T-helper 2 cell treated with Interferon-gamma antibody and Interleukin-4, amounts not matched to agents 5 μg/mL and 100 μg/mL, for 36 hours (primary cell): Measurements from ENCODE around the gene HNF1A.

ENCODE experiments used
- DNase-seq: peaks from one replicate; pipeline ENCODE4 v3.0.0; 2021; ENCODE audit warnings: low spot score
- H3K27ac Mint-ChIP-seq: one replicate; pipeline ENCODE4 v1.8.0; 2021; ENCODE audit warnings: mild to moderate bottlenecking, mixed read lengths
- H3K27me3 Mint-ChIP-seq: one replicate; pipeline ENCODE4 v1.8.0; 2021; ENCODE audit warnings: low read depth, mixed read lengths
- H3K36me3 Mint-ChIP-seq: one replicate; pipeline ENCODE4 v1.8.0; 2021; ENCODE audit warnings: low read depth, mixed read lengths
- H3K4me1 Mint-ChIP-seq: one replicate; pipeline ENCODE4 v1.8.0; 2021; ENCODE audit warnings: low read depth, mixed read lengths
- H3K4me3 Mint-ChIP-seq: one replicate; pipeline ENCODE4 v1.8.0; 2022; ENCODE audit warnings: mild to moderate bottlenecking, moderate library complexity, mixed read lengths
- H3K9me3 Mint-ChIP-seq: one replicate; pipeline ENCODE4 v1.8.0; 2021; ENCODE audit warnings: mixed read lengths

Gene HNF1A

DNA sequence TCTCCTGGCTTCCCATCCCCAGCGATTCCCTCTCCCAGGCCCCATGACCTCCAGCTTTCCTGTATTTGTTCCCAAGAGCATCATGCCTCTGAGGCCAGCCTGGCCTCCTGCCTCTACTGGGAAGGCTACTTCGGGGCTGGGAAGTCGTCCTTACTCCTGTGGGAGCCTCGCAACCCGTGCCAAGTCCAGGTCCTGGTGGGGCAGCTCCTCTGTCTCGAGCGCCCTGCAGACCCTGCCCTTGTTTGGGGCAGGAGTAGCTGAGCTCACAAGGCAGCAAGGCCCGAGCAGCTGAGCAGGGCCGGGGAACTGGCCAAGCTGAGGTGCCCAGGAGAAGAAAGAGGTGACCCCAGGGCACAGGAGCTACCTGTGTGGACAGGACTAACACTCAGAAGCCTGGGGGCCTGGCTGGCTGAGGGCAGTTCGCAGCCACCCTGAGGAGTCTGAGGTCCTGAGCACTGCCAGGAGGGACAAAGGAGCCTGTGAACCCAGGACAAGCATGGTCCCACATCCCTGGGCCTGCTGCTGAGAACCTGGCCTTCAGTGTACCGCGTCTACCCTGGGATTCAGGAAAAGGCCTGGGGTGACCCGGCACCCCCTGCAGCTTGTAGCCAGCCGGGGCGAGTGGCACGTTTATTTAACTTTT is 23.6 kb downstream of the HNF1A start:
- Mint-ChIP-seq H3K36me3 (peaks cover 22% of the 10 kb centered on the region), H3K4me3 (no peak overlapping the region), H3K27ac (no peak overlapping the region), H3K27me3 (no peaks in the 10 kb centered on the region), H3K4me1 (peaks cover 5% of the 10 kb centered on the region), H3K9me3 (no peaks in the 10 kb centered on the region)
- no peak for DNase-seq

DNA sequence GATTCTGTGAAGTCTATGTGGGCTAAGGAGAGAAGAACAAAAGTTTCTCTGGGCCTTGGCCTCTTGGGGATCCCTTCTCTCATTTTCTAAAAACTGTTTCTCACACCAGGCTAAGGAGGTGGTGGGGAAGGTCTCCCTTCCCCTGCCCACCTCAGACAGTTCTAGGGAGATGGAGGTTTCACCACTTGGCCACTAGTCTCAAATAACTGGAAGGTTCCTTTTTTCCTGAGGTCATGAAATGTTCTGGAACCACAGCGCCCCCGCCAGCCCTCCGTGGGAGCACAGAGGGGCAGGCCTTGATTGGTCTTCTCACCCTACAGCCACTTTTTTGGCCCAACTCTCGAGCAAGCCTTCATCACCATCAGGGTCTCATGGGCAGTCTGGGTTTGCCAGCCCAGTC is 25.3 kb downstream of the HNF1A start:
- Mint-ChIP-seq H3K4me1 (peaks cover 5% of the 10 kb centered on the region), H3K4me3 (no peak overlapping the region), H3K27ac (no peak overlapping the region), H3K9me3 (no peaks in the 10 kb centered on the region), H3K36me3 (peaks cover 29% of the 10 kb centered on the region), H3K27me3 (no peaks in the 10 kb centered on the region)
- no peak for DNase-seq

DNA sequence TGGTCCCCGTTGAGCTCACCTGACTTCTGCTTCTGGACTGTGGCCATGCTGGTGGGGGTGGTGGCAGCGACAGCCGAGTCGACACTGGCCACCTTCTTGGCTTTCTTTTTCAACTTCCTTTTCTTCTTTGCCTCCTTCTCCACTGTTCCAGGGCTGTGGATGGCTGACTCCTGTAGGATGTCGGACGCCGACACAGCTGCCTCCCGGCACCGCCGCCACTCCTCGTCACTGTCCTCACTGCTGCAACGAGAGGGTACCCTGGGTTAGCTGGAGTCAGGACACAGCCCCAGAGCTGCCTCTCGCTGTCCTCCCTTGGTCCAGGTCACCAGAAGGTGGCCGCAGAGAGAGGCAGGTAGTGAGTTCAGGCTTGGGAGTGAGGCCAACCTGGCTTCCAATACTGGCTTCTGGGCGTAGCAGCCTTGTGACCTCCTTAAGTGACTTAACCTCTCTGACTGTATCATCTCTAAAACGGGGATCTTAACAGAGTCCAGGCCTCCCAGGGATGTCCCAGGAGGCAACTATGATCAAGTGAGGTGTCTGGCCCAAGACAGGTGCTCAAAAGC is 26.0 kb downstream of the HNF1A start:
- H3K27ac Mint-ChIP-seq = peak overlapping the region; percentile 22
- no peak for DNase-seq
- H3K9me3 Mint-ChIP-seq = no peaks in the 10 kb centered on the region
- H3K27me3 Mint-ChIP-seq = no peaks in the 10 kb centered on the region
- H3K4me3 Mint-ChIP-seq = no peak overlapping the region
- peaks cover 35% of the 10 kb centered on the region for H3K36me3 Mint-ChIP-seq
- peaks cover 5% of the 10 kb centered on the region for H3K4me1 Mint-ChIP-seq

DNA sequence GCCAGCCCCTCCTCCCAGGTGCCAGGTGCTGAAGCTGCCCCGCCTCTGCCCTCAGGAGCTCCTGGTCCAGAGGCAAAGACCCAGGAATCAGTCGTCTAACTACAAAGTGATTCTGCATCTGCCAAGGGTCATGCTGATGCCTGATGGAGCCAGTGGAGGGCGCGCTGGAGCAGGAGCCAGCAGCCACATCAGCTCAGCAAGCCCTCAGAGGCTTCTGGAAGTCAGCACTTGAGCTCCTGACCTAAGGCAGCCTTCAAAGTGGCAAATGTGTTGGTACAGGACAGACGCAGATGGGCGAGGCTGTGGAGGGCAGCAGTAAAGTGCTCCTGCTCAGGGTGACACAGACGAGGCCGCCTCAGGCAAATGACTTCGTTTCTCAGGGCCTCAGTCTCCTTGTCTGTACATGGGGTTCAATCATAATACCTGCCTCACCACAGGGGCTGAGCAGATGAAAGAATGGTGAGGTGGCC is 27.0 kb downstream of the HNF1A start:
- Mint-ChIP-seq H3K27me3 (no peaks in the 10 kb centered on the region), H3K9me3 (no peaks in the 10 kb centered on the region), H3K4me1 (peaks cover 5% of the 10 kb centered on the region), H3K27ac (peak overlapping the region; percentile 57), H3K36me3 (peaks cover 39% of the 10 kb centered on the region), H3K4me3 (no peak overlapping the region)
- peak; percentile 46 for DNase-seq

DNA sequence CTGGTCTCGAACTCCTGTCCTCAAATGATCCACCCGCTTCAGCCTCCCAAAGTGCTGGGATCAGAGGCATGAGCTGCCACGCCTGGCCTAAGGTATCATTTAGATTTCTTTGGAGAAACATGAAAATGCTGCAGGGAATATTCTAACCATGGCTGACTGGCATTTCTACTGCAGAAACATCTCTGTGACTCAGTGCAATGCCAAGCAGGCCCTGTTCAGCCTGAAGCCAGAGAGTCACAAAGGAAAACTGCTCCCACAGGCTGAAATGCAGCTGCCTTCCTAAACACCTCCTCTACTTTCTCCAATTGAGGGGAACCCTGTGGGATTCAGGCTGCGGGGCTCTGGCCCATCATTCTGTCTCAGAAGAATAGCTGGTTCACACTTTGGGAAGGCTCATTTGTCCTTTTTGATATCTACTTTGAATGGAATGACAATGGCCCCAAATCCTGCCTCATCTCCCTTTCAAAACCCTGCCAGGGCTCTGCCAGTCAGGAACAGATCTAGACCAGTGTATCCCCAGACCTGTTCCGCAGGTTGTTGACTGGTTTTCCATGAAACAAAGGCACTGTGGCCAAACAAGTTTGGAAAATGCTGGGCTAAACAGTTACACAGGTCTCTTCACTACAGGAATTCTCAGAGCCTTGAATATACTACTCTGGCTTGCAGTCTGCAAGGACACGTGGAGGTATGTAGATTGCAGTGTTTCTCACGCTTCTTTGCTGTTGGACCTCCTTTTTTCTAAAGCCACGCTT is 30.2 kb downstream of the HNF1A start:
- Mint-ChIP-seq H3K27me3 (no peaks in the 10 kb centered on the region), H3K9me3 (no peaks in the 10 kb centered on the region), H3K27ac (no peak overlapping the region), H3K4me1 (peaks cover 5% of the 10 kb centered on the region), H3K36me3 (peaks cover 48% of the 10 kb centered on the region), H3K4me3 (no peak overlapping the region)
- DNase-seq = no peak

DNA sequence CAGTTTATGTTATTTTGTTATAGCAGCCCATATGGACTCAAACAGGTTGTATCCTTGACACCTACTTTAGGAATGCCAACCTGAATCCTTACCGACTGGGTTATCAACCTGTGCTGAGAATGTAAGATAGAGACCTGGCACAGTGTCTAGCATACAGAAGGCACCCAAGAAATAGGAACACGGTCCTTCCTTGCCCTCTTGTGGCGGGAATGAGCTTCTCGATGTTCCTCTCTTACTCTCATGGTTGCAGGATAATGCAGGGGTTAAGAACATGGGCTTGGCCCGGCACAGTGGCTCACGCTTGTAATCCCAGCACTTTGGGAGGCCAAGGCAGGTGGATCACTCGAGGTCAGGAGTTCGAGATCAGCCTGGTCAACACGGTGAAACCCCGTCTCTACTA is 31.4 kb downstream of the HNF1A start:
- H3K4me3 Mint-ChIP-seq = no peak overlapping the region
- peaks cover 39% of the 10 kb centered on the region for H3K36me3 Mint-ChIP-seq
- H3K9me3 Mint-ChIP-seq = no peaks in the 10 kb centered on the region
- H3K4me1 Mint-ChIP-seq = peaks cover 5% of the 10 kb centered on the region
- no peak overlapping the region for H3K27ac Mint-ChIP-seq
- no peaks in the 10 kb centered on the region for H3K27me3 Mint-ChIP-seq
- no peak for DNase-seq

DNA sequence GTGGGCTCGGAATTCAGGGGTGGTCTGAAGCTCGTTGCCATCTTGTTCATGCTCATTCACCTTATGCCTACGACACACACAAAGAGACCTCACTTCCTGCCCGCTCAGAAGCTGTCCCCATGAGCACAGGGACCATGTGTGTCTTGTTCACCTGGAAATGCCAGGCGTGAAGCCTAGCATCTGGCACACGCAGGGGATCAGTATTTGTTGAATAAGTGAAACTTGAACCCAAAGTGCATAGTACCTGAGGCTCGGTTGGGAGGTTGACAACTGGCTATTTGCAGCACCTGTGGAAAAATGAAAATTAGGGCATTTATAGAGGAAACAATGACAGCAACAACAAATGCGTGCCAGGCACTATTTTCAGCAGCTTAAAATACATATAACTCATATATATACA is 32.5 kb downstream of the HNF1A start:
- no peak for DNase-seq
- H3K27ac Mint-ChIP-seq = no peak overlapping the region
- no peaks in the 10 kb centered on the region for H3K27me3 Mint-ChIP-seq
- H3K4me1 Mint-ChIP-seq = peaks cover 6% of the 10 kb centered on the region
- H3K9me3 Mint-ChIP-seq = no peaks in the 10 kb centered on the region
- no peak overlapping the region for H3K4me3 Mint-ChIP-seq
- peaks cover 31% of the 10 kb centered on the region for H3K36me3 Mint-ChIP-seq

DNA sequence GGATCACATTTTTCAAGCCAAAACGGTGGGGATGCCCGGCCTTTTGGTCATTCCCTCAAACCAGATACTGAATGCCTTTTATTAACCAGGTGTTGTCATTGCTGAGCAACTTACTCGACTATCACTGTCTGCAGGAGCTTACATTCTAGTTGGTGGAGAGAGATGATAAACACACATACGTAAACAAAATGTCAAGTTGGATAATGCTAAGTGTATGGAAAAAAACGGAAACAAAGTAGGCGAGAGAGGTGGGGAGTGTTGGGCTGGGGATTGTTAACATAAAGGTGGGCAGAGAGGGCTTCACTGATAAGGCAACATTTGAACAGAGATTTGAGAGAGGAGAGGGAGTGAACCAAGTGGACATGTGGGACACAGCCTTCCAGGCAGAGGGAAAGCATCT is 33.5 kb downstream of the HNF1A start:
- H3K9me3 Mint-ChIP-seq = no peaks in the 10 kb centered on the region
- H3K27me3 Mint-ChIP-seq = no peaks in the 10 kb centered on the region
- peaks cover 33% of the 10 kb centered on the region for H3K36me3 Mint-ChIP-seq
- no peak overlapping the region for H3K27ac Mint-ChIP-seq
- H3K4me1 Mint-ChIP-seq = peaks cover 10% of the 10 kb centered on the region
- DNase-seq = no peak
- H3K4me3 Mint-ChIP-seq = no peak overlapping the region

DNA sequence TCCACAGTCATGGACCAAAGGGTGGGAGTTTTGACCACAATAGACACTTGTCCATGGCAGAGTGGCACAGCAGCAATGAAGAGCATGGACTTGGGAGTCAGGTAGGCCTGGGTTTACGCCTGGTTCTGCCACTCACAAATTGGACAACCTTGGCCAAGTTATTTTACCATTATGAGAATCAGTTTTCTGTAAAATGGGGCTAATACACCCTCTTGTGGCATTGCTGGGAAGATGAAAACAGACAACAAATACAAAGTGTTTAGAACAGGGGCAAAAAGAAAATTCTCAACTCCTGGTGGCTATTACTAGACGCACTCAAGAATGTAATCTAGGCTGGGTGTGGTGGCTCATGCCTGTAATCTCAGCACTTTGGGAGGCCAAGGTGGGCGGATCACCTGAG is 35.4 kb downstream of the HNF1A start:
- Mint-ChIP-seq H3K4me3 (peak overlapping the region; percentile 27), H3K9me3 (no peaks in the 10 kb centered on the region), H3K4me1 (peaks cover 10% of the 10 kb centered on the region), H3K36me3 (peaks cover 24% of the 10 kb centered on the region), H3K27me3 (no peaks in the 10 kb centered on the region), H3K27ac (no peak overlapping the region)
- no peak for DNase-seq

DNA sequence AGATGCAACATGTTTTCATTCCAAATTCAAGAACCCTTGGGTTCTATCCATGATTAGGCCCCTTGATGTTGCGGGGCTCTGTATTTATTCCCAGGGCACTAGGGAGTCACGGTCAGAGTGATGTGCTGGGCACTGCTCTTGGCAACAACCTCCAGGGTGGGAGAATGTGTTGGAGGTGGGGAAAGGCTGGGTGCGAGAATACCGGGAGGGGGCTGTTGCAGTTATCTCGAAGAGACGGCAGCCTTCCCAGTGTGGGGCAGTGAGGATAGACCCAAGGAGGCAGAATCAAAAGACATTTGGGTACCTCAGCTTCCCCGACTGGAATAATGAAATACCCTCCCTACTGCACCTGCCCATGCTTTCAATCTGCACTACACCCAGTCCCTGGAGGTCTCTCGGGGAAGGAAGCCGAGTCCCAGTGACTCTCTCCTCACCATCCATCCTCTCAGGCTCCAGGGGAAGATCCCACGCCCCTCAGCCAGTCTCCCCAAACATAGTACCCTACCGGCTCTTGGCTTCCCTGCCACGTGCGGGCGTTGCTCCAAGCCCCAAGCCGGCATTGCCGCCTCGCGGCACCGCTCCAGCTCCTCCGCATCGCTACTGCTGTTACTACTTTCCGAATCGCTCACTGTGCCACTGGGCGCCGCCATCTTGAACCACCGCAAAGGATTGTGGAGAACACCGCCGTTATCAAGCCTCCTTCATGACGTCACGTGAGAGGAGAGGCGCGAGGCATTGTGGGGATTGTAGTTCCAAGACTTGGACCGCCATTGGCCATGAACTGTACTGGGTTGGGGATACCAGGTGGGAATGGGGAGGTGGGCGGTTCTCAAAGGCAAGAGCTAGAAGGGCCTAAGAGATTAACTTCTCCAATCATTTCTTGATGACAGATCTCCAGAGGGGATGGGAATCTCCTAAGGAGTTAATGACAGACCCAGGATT is 37.8 kb downstream of the HNF1A start, which contains the start of gene C12orf43:
Gene C12orf43 (minus strand): TSS at position 663 of the 942 bp plus-strand sequence. CDS start 13 bp downstream, at position 650.
- H3K4me3 Mint-ChIP-seq = peak within 1 kb of the TSS; percentile 95

DNA sequence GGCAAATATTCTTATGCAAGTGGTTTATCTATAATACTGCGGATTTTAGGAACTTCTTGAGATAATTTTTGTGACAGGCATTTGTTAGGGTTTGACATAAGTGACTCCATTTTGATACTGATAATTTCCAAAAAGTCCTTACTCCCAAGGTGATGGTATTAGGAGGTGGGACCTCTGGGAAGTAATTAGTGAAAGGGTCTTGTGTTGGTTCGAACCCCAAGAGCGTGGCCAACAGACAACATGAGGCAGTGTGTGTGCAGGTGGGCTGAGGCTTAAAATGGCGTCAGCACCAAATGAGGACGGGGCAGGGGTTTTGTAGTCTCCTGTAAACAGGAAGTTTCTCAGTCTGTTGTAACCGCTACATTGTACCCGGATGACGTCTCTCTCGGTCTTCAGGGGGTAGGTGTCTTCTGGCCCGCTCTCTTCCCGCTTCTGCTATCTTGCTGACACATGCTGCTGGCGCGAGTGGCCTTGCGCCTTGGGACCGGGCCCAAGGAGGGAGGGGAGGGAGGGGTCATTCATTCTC is 39.7 kb downstream of the HNF1A start:
- no peak for DNase-seq
- H3K27ac Mint-ChIP-seq = peak overlapping the region; percentile 63
- no peaks in the 10 kb centered on the region for H3K27me3 Mint-ChIP-seq
- H3K9me3 Mint-ChIP-seq = no peaks in the 10 kb centered on the region
- peaks cover 4% of the 10 kb centered on the region for H3K36me3 Mint-ChIP-seq
- no peak overlapping the region for H3K4me3 Mint-ChIP-seq
- peaks cover 10% of the 10 kb centered on the region for H3K4me1 Mint-ChIP-seq

More for the DNA sequence above, 37.8 kb downstream of the HNF1A start, which contains the start of gene C12orf43:
- Mint-ChIP-seq H3K36me3 (peaks cover 11% of the 10 kb centered on the region), H3K27me3 (no peaks in the 10 kb centered on the region), H3K4me1 (peaks cover 10% of the 10 kb centered on the region), H3K27ac (peak within 1 kb of the TSS; percentile 93), H3K9me3 (no peaks in the 10 kb centered on the region)
- peak; percentile 92 for DNase-seq

DNA sequence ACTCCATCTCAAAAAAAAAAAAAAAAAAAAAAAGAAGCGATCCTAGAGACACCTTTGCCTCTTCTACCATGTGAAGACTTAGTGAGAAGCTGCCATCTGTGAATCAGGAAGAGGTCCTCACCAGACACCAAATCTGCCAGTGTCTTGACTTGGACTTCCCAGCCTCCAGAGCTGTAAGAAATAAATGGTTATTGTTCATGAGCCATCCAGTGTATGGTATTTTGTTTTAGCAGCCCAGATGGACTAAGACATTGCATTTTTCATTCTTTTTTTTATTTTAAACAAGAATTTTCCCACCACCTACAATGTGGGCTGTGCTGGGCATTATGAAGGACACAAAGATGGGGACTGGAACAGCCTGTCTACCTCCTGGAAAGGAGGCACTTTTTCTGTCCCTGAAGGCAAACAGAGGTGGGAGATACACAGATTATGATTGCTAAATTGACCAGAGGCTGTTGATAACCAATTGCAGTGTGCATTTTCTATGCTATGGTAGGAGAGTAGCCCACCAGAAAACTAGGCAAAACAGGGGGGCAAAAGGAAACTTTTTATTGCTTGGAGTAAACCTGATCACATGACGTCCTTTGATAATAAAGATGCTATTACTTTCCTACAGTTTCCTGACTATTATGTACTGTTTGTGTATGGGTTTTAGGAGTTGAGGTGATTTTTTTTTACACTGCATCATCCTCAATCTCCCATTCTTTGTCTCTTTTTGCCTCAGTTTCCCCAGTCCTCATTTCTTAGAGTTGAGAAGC is 40.7 kb downstream of the HNF1A start:
- no peak overlapping the region for H3K27ac Mint-ChIP-seq
- no peaks in the 10 kb centered on the region for H3K27me3 Mint-ChIP-seq
- no peaks in the 10 kb centered on the region for H3K9me3 Mint-ChIP-seq
- DNase-seq = no peak
- H3K36me3 Mint-ChIP-seq = peaks cover 4% of the 10 kb centered on the region
- H3K4me1 Mint-ChIP-seq = peaks cover 10% of the 10 kb centered on the region
- no peak overlapping the region for H3K4me3 Mint-ChIP-seq

DNA sequence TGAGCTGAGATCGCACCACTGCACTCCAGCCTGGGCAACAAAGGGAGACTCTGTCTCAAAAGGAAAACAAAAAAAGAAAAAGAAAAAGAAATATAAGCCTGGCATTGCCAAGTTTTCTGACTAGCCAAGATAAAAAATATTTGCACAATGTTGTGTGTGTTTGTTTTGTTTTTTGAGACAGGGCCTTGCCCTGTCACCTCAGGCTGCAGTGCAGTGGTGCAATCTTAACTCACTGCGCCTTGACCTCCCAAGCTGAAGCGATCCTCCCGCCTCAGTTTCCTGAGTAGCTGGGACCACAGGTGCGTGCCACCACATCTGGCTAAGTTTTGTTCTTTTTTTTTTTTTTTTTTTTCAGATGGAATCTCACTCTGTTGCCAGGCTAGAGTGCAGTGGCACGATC is 43.4 kb downstream of the HNF1A start:
- H3K4me1 Mint-ChIP-seq = no peaks in the 10 kb centered on the region
- no peaks in the 10 kb centered on the region for H3K27me3 Mint-ChIP-seq
- H3K9me3 Mint-ChIP-seq = no peaks in the 10 kb centered on the region
- H3K4me3 Mint-ChIP-seq = no peak overlapping the region
- peaks cover 10% of the 10 kb centered on the region for H3K36me3 Mint-ChIP-seq
- DNase-seq = no peak
- no peak overlapping the region for H3K27ac Mint-ChIP-seq
